HG02763 (cell line): ENCODE data around the gene GAST.

Source experiments
- ATAC-seq: cut with Tn5 transposase; IDR thresholded peaks from one replicate; pipeline ENCODE4 v1.9.1; 2021; ENCODE audit warnings: mild to moderate bottlenecking, moderate library complexity; ENCODE audit not compliant: unreplicated experiment

The GAST gene

DNA sequence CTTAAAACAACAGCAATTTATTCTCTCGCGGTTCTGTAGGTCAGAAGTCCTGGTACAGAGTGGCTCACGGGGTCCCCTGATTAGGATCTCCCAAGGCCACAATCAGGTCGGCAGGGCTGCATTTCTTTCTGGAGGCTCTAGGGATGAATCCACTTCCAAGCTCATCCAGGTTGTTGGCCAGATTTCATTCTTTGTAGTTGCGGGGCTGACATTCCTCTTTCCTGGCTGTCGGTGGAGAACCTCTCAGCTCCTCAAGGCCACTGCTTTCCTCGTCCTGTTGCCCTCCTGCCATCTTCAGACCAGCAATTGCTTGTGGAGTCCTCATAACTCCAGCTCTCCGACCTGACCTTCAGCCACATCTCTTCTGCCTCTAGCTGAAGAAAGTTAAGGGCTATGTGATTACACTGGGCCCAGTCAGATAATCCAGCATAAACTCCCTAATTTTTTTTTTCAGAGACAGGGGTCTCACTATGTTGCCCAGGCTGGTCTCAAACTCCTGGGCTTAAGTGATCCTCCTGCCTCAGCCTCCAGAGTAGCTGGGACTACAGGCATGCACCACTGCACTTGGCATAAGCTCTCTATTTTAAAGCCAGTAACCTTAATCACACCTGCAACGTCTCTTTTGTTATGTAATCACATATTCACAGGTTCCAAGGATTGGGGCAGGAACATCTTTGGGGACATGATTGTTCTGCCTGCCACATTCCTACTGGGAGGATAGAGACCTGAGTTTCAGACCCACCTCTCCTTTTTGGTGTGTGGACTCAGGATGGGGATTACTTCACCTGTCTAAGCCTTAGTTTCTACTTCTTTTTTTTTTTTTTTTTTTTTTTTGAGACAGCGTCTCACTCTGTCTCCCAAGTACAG is 4.1 kb upstream of the GAST start:
- no peak for ATAC-seq

DNA sequence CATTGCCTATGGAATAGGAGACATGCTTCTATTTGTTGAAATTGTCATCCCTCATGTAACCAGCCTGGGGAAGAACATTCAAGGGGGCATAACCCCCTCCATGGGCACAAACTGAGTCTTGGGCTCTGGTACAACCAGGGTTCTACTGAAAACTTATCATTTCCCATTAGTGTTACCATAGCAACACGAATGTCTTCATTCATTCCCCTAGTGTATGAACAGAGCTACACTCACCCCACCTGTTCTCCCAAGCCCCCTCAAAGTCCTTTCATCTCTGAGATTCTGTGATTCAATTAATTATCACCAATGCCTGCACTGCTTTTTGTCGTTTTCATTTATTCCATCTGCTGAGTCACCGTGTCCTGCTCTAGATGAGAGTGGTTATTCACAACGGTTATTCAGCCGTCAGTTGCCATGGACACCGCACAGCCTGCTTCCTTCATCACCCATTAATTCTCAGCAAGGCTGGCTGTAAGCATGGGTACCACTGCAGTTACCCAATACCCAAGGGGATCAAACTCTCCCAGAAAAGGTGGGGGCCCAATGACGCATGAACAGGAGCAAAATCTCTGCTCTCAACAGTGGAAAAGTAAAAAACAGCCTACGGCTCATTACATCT is 1.6 kb upstream of the GAST start:
- ATAC-seq, result no peak

- ATAC-seq, result no peak
These were observed 5.5 kb downstream of the GAST start for GRCh38 chr17:41717408-41718286.

- no peak for ATAC-seq
These were observed 6.1 kb downstream of the GAST start for GRCh38 chr17:41718287-41718645.

DNA sequence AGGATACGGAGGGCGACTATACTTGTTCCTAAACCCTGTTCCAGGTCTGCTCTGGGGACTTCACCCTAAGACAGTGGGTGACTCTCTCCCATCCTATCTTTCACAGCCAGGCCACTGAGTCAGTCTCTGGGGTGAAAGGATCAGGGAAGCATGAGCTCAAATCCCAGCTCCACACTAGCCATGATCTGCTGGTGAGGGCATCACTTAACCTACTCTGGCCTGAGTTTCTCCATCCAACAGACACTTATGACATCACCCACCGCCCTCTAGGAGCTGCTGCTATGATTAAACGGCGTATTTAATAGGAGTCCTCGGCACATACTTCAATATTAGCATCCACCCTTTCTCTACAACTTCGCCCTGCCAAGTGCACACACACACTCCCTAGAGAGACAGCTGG is 10.1 kb downstream of the GAST start:
- ATAC-seq, result no peak

- ATAC-seq, result no peak
These were observed 11.8 kb downstream of the GAST start for GRCh38 chr17:41723801-41724475.

GRCh38 chr17:41724476-41725050 is 12.4 kb downstream of the GAST start:
- no peak for ATAC-seq

DNA sequence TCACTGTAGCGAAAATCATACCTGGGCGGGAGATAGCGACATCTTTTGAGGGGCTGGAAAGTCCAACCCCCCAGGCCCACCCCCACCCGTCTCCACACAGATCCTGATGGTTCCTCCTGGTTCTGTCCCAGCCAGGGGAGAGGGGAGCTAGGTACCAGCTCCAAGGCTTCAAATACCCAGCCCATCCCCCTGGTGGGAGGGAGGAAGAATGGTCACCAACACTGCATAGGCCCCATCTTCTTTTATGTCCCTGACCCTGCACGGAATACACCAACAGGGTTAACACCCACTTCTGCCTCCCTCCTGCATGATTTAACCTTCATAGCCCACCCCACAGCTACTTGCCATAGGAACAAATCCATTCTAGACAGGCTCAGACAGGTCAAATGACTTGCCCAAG is 13.0 kb downstream of the GAST start:
- ATAC-seq, result no peak

GRCh38 chr17:41728056-41728455 is 15.9 kb downstream of the GAST start:
- ATAC-seq, result no peak

DNA sequence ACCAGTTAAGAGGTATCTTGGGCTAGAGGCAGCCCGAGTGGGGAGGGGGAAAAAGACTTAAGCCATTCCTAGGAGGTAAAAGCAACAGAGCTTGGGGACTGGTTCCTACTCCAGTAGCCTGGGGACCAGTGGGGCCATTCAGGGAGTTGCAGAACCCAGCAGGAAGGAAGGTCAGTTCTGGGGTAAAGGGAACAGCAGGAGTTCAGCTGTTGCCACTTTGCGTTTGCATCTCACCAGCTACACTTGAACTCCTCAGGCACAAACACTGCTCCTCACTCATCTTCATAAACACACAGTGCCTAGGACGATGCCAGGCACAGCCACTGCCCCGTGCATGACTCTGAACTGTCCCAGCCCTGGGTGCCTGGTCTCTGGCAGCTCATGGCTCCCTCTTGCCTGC is 18.3 kb downstream of the GAST start:
- ATAC-seq, result no peak

DNA sequence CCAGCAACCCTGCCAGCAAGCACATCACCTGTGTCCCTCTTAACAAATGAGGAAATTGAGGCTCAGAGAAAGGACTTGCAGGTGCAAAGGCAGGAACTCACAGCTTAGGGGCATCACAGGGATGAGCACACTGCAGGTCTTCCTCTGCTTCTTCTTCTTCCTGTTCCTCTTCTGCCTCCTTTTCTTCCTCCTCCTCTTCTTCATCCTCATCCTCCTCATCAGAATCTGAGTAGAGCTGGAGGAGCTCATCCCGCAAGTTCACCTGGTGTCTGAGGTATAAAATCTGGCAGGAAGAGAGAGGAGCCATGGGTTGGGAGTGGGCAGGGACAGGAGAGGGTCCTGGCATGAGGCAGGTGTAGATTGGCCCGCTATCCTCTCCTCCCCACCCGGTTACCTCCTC is 19.7 kb downstream of the GAST start:
- no peak for ATAC-seq

DNA sequence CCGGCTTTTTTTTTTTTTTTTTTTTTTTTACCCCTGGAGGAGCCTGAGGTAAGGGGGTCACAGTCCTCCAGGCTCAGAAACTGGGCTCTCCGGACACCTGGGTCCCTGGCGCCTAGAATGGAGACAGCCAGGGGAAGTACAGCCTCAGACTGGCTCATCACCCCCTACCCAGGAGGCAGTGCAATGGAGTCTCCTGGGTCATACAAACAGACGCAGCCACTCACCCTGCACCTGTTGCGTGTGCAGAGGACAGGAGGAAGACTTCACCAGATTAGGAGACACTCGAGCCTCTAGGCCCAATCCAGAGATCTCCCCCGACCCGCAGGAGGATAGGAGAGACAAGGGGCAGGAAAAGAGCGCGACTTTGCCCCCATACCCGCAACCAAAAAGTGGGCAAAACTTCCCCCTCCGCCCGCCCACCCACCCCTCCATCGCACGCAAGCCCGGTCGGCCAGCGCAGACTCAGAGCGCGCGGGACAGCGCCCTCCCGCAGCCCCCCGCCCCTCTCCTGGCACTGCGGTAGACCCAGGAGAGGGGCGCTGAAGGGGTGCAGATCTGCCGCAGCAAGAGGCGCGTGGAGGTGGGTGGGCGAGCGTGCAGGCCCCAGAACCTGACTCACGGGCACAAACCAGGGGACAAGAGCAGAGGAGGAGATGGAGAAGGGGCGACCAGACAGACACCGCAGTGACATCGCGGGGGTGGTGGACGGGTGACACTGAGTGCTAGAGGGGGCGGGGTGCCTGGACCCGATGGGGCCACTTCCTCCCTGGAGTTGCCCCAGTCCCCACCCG is 21.4 kb downstream of the GAST start:
- ATAC-seq, result no peak

GRCh38 chr17:41734139-41734948 is 22.2 kb downstream of the GAST start, which contains the start of gene HAP1:
Gene HAP1 (minus strand): TSS chr17:41734643. CDS start chr17:41734634, 9 bp downstream.
- ATAC-seq, result no peak

DNA sequence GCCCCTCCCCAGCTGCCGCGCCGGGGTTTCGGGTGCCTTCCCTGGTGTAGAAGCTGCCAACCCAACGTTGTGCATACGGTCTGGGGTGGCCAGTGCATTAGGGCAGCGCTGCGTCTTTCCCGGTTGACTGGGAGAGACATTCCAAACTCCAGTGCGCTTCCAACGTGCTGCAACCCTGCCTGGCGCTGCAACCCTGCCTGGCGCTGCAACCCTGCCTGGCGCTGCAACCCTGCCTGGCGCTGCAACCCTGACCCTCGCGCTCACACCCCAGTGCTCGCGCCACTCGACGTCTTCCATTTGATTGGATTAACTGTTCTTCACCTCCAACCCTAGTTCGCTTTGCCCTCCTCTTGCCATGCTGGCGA is 22.8 kb downstream of the GAST start:
- no peak for ATAC-seq

- no peak for ATAC-seq
These were observed 23.6 kb downstream of the GAST start for GRCh38 chr17:41735744-41736143.

DNA sequence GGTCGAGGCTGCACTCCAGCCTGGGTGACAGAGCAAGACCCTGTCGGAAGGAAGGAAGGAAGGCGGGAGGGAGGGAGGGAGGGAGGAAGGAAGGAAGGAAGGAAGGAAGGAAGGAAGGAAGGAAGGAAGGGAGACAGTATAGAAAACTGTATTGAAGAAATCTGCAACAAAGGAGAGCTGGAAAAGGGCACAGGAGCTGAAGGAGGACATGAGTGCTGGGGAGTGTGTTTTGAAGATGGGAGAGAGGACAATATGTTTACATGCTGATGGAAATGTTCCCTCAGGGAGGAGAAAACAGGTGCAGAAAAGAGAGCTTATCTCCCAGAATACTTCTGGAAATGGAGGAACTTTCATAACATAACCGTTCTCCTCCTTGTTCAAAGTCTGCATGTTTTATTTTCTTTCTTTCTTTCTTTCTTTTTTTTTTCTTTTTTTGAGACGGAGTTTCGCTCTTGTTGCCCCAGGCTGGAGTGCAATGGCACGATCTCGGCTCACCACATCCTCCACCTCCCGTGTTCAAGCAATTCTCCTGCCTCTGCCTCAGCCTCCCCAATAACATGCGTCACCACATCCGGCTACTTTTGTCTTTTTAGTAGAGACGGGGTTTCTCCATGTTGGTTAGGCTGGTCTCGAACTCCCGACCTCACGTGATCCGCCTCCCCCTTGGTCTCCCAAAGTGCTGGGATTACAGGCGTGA is 25.0 kb downstream of the GAST start:
- no peak for ATAC-seq

GRCh38 chr17:41737680-41738023 is 25.5 kb downstream of the GAST start:
- ATAC-seq, result no peak

GRCh38 chr17:41738077-41738800 is 26.1 kb downstream of the GAST start:
- ATAC-seq, result no peak
